ENCODE measurements around the gene ZNF564. TPM values are rescaled to one million over a fixed set of nuclear protein-coding genes. Genes with fewer than 3 reads are reported as not detected.
"Not testable (repeated sequence)": the region's sequence is repeated elsewhere in the genome, so short reads cannot be mapped to it uniquely, and the experiment has no call there.

Gene ZNF564
- total RNA-seq, 2 donors from 2014 or later: 5.2 to 14.2 TPM

GRCh38 chr19:12581100-12581499 lies 29.8 kb upstream of the ZNF564 start:
- Histone ChIP-seq H3K9me3 (peaks cover 0 to 14% (median 0%) of the 10 kb centered on the region in 3 donors), H3K4me1 (no peaks in the 10 kb centered on the region), H3K36me3 (replicated peaks in 1 of 2; ENCODE audit: insufficient read depth in 1 of 2, low read depth in 2 of 2) (peaks cover 14 to 17% of the 10 kb centered on the region in 2 donors), H3K27me3 (no peaks in the 10 kb centered on the region), H3K27ac (no peak overlapping the region), H3K4me3 (no peak overlapping the region)
- TF ChIP-seq POLR2A (IDR thresholded peaks at IDR 0.05): no peak
- TF ChIP-seq CTCF (IDR thresholded peaks at IDR 0.05): no peak
- 91 to 98% methylated on average over 9 of the region's 9 CpGs for WGBS, 2 donors
- intact Hi-C loops (cut with DNase I): no loop called here
- ATAC-seq: no peak
- DNase-seq: no peak

GRCh38 chr19:12580180-12580694 lies 29.0 kb upstream of the ZNF564 start:
- ATAC-seq (no peak), DNase-seq (no peak)
- H3K36me3 ChIP-seq (replicated peaks in 1 of 2; ENCODE audit: insufficient read depth in 1 of 2, low read depth in 2 of 2): peaks cover 14 to 17% of the 10 kb centered on the region in 2 donors
- no peak overlapping the region for H3K4me3 ChIP-seq
- no peak overlapping the region for H3K27ac ChIP-seq
- 92 to 96% methylated on average over 11 of the region's 11 CpGs for WGBS, 2 donors
- H3K4me1 ChIP-seq: no peaks in the 10 kb centered on the region
- intact Hi-C loops (cut with DNase I): no loop called here
- H3K27me3 ChIP-seq: no peaks in the 10 kb centered on the region
- peaks cover 0 to 14% (median 0%) of the 10 kb centered on the region in 3 donors for H3K9me3 ChIP-seq
- TF ChIP-seq POLR2A (IDR thresholded peaks at IDR 0.05) (no peak), CTCF (IDR thresholded peaks at IDR 0.05) (no peak)

- WGBS, 2 donors: 94 to 97% methylated on average over 10 of the region's 10 CpGs
- Histone ChIP-seq H3K4me1 (no peaks in the 10 kb centered on the region), H3K27ac (no peak overlapping the region), H3K4me3 (no peak overlapping the region), H3K9me3 (peaks cover 0 to 14% (median 0%) of the 10 kb centered on the region in 3 donors), H3K36me3 (replicated peaks in 1 of 2; ENCODE audit: insufficient read depth in 1 of 2, low read depth in 2 of 2) (peaks cover 14 to 17% of the 10 kb centered on the region in 2 donors), H3K27me3 (no peaks in the 10 kb centered on the region)
- intact Hi-C loops (cut with DNase I): no loop called here
- ATAC-seq (no peak), DNase-seq (no peak)
- TF ChIP-seq CTCF (IDR thresholded peaks at IDR 0.05): no peak
Measured at GRCh38 chr19:12578641-12579040, 27.4 kb upstream of the ZNF564 start.

DNA sequence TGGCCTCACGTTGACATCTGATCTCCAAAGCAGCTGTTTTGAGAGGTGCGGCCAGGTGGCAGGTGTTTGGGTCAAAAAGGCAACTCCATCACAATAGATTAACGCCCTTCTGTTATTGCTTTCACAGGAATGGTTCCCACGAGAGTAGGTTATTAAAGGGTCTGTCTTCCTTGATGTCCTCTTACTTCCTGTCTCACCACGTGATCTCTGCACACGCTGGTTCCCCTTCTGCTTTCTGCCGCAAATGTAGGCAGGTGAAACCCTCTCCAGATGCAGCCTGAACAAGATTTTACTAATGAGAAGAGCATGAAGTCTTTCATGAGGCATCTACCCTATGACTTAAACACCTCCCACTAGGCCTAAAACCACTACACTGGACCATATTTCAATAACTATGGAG lies 22.8 kb upstream of the ZNF564 start:
- Histone ChIP-seq H3K27me3 (no peaks in the 10 kb centered on the region), H3K36me3 (replicated peaks in 1 of 2; ENCODE audit: insufficient read depth in 1 of 2, low read depth in 2 of 2) (no peaks in the 10 kb centered on the region), H3K4me3 (no peak overlapping the region), H3K27ac (no peak overlapping the region), H3K9me3 (no peaks in the 10 kb centered on the region), H3K4me1 (no peaks in the 10 kb centered on the region)
- intact Hi-C loops (cut with DNase I): no loop called here
- WGBS, 2 donors: 74 to 76% methylated on average over 7 of the region's 7 CpGs
- ATAC-seq (no peak), DNase-seq (no peak)
- TF ChIP-seq POLR2A (IDR thresholded peaks at IDR 0.05) (no peak), CTCF (IDR thresholded peaks at IDR 0.05) (no peak)

- no peak for DNase-seq
- no peak for TF ChIP-seq CTCF (IDR thresholded peaks at IDR 0.05)
- no peak for TF ChIP-seq POLR2A (IDR thresholded peaks at IDR 0.05)
- H3K36me3 ChIP-seq (replicated peaks in 1 of 2; ENCODE audit: insufficient read depth in 1 of 2, low read depth in 2 of 2): no peaks in the 10 kb centered on the region
- H3K27ac ChIP-seq: no peak overlapping the region
- no peaks in the 10 kb centered on the region for H3K27me3 ChIP-seq
- H3K9me3 ChIP-seq: no peaks in the 10 kb centered on the region
- H3K4me3 ChIP-seq: no peak overlapping the region
- no peak for ATAC-seq
- intact Hi-C loops (cut with DNase I): no loop called here
- no peaks in the 10 kb centered on the region for H3K4me1 ChIP-seq
- 79 to 82% methylated on average over 3 to 4 of the region's 4 CpGs for WGBS, 2 donors
Measured at GRCh38 chr19:12567951-12568350, 16.7 kb upstream of the ZNF564 start.

- H3K4me1 ChIP-seq; H3K9me3 ChIP-seq; DNase-seq; intact Hi-C loops (cut with DNase I); H3K36me3 ChIP-seq (replicated peaks in 1 of 2; ENCODE audit: insufficient read depth in 1 of 2, low read depth in 2 of 2); H3K4me3 ChIP-seq; ATAC-seq; H3K27ac ChIP-seq; H3K27me3 ChIP-seq: not testable (repeated sequence)
- 85 to 97% methylated on average over 5 of the region's 5 CpGs for WGBS, 2 donors
Measured at GRCh38 chr19:12566380-12566779, 15.1 kb upstream of the ZNF564 start.

All from body of pancreas (tissue), 4 donors.